GM23338 (cell line): ENCODE data around the gene DNAAF5.

Experiments used
- EZH2phosphoT487 ChIP-seq: fragments of 200-600 bp; sonication (generic); IDR thresholded peaks from one replicate; pipeline ENCODE4 v1.8.1; 2018; ENCODE audit warnings: antibody characterized with exemption; ENCODE audit not compliant: unreplicated experiment
- TF ChIP-seq, protein P1 (sequence below), 2 experiments: fragments of 200-600 bp in 1 of 2; sonication (generic) in 1 of 2; conservative IDR thresholded peaks; 2 replicates each; pipeline versions ENCODE4 v1.5.1 to v1.6.1; 2016 to 2017; ENCODE audit warnings: antibody characterized with exemption in 2 of 2, low read depth in 2 of 2, mild to moderate bottlenecking in 2 of 2, moderate library complexity in 1 of 2

DNA sequence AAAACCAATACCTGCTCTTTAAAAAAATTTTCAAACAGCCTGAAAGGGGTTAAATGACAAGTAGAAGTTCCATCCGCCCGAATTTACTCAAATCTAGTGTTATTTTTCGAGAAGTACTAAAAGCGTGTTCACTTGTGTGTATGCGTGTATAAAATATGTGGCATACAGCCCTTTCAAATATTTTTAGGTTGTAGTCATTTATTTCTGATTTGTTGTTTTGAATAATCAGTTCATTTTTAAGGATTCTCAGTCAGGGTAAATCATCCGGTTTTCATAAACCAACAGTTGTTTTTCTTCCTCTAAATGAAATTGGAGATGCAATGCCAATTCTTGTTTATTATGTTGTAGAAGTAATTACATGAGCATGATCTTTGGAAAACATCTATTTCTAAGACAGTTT is 98.9 kb downstream of the DNAAF5 start:
- TF ChIP-seq, protein P1, sequence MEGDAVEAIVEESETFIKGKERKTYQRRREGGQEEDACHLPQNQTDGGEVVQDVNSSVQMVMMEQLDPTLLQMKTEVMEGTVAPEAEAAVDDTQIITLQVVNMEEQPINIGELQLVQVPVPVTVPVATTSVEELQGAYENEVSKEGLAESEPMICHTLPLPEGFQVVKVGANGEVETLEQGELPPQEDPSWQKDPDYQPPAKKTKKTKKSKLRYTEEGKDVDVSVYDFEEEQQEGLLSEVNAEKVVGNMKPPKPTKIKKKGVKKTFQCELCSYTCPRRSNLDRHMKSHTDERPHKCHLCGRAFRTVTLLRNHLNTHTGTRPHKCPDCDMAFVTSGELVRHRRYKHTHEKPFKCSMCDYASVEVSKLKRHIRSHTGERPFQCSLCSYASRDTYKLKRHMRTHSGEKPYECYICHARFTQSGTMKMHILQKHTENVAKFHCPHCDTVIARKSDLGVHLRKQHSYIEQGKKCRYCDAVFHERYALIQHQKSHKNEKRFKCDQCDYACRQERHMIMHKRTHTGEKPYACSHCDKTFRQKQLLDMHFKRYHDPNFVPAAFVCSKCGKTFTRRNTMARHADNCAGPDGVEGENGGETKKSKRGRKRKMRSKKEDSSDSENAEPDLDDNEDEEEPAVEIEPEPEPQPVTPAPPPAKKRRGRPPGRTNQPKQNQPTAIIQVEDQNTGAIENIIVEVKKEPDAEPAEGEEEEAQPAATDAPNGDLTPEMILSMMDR (conservative IDR thresholded peaks at IDR 0.05; ENCODE audit: low read depth in 2 of 2), result no peak
- TF ChIP-seq EZH2phosphoT487, result no peak
